VCaP (cell line): Measurements from ENCODE around the gene DENND5A.

Source experiments
- H3K27ac ChIP-seq: fragments of 450-650 bp; 2 replicates; pipeline ENCODE4 v1.5.1; 2017
- TF ChIP-seq, protein P1 (sequence below): fragments of 450-650 bp; conservative IDR thresholded peaks from 2 replicates; pipeline ENCODE4 v1.5.1; 2017; ENCODE audit warnings: mild to moderate bottlenecking, moderate library complexity

Gene DENND5A

GRCh38 chr11:9265211-9266131 lies at the start of gene DENND5A:
Gene DENND5A, minus strand, starts transcription at chr11:9265350. Its CDS starts 281 bp downstream, at chr11:9265069.
- peak within 1 kb of the TSS; percentile 84 for H3K27ac ChIP-seq
- TF ChIP-seq, protein P1, sequence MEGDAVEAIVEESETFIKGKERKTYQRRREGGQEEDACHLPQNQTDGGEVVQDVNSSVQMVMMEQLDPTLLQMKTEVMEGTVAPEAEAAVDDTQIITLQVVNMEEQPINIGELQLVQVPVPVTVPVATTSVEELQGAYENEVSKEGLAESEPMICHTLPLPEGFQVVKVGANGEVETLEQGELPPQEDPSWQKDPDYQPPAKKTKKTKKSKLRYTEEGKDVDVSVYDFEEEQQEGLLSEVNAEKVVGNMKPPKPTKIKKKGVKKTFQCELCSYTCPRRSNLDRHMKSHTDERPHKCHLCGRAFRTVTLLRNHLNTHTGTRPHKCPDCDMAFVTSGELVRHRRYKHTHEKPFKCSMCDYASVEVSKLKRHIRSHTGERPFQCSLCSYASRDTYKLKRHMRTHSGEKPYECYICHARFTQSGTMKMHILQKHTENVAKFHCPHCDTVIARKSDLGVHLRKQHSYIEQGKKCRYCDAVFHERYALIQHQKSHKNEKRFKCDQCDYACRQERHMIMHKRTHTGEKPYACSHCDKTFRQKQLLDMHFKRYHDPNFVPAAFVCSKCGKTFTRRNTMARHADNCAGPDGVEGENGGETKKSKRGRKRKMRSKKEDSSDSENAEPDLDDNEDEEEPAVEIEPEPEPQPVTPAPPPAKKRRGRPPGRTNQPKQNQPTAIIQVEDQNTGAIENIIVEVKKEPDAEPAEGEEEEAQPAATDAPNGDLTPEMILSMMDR: no peak

GRCh38 chr11:9314291-9315077 lies 49.3 kb upstream of the DENND5A start, which contains the start of gene TMEM41B:
Gene TMEM41B, minus strand, starts transcription at chr11:9314593. Its CDS starts 152 bp downstream, at chr11:9314441.
- TF ChIP-seq, protein P1: no peak
- H3K27ac ChIP-seq: peak within 1 kb of the TSS; percentile 91

GRCh38 chr11:9313648-9314290 lies 48.6 kb upstream of the DENND5A start:
- H3K27ac ChIP-seq: peak overlapping the region; percentile 91
- TF ChIP-seq, protein P1: no peak

GRCh38 chr11:9310485-9311090 lies 45.4 kb upstream of the DENND5A start:
- H3K27ac ChIP-seq: no peak overlapping the region
- TF ChIP-seq, protein P1: no peak

DNA sequence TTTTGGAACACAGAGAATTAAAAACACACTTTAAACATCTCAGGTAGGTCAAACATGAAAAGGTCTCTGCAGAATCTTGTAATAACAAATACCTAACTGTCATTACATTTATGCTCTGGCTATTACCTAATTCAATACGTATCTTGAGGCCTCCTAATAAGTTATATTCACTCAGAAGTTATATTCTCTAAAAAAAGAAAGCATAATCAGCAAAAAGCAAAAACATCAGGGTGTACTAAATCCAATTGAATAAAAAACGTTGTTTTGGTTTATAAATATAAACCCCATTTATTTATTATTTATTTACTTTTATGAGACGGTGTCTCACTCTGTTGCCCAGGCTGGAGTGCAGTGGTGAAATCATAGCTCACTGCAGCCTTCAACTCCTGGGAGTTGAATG lies 39.0 kb upstream of the DENND5A start:
- TF ChIP-seq, protein P1: no peak
- no peak overlapping the region for H3K27ac ChIP-seq

DNA sequence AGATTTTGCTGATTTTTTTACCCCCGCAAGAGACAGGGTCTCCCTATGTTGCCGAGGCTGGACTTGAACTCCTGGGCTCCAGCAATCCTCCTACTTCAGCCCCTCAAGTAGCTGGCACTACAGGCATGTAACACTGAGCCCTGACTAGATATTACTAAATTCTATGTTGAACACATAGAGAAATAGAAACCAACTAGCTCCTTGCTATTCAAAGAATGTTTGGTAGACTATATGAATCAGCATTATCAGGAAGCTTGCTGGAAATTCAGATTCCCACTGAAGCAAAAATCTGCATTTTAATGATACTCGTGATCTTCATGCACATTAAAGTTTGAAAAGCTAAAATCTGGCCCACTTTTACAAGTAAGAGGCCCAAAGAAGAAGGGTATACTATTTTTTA lies 37.3 kb upstream of the DENND5A start:
- TF ChIP-seq, protein P1: no peak
- H3K27ac ChIP-seq: no peak overlapping the region
